HCT116 (cell line): ENCODE results near the gene ADPGK.

Experiments used
- CBX3 ChIP-seq: IDR thresholded peaks from 2 replicates; pipeline ENCODE4 v1.6.1; 2012; ENCODE audit warnings: low read depth
- EGR1 ChIP-seq: IDR thresholded peaks from 2 replicates; pipeline ENCODE4 v1.6.1; 2012; ENCODE audit warnings: low read depth
- EZH2 ChIP-seq: fragments of 200-600 bp; sonication (generic); IDR thresholded peaks from 2 replicates; pipeline ENCODE4 v1.6.1; 2017; ENCODE audit warnings: antibody characterized with exemption, mixed run types
- POLR2A ChIP-seq: IDR thresholded peaks from 2 replicates; pipeline ENCODE4 v1.7.0; 2011; ENCODE audit warnings: borderline replicate concordance; ENCODE audit not compliant: insufficient read depth, insufficient read length; ENCODE audit errors: extremely low read depth
- POLR2AphosphoS5 ChIP-seq: IDR thresholded peaks from 2 replicates; pipeline ENCODE4 v1.6.1; 2011; ENCODE audit warnings: mild to moderate bottlenecking, low read depth, low read length, moderate library complexity
- SRF ChIP-seq: IDR thresholded peaks from 2 replicates; pipeline ENCODE4 v1.6.1; 2012; ENCODE audit warnings: low read depth
- ZFX ChIP-seq: fragments of 450-650 bp; IDR thresholded peaks from 2 replicates; pipeline ENCODE4 v1.6.1; 2017
- TF ChIP-seq, protein P1 (sequence below), 3 experiments: fragments of 200-600 bp in 1 of 3; sonication (generic) in 1 of 3; IDR thresholded peaks in 2 of 3; conservative IDR thresholded peaks in 1 of 3; 2 replicates each; pipeline ENCODE4 v1.5.1; 2012 to 2017; ENCODE audit warnings: low read depth in 2 of 3, low read length in 2 of 3, antibody characterized with exemption in 1 of 3, borderline replicate concordance in 1 of 3, control low read depth in 1 of 3, mild to moderate bottlenecking in 1 of 3, mixed read lengths in 1 of 3, mixed run types in 1 of 3, moderate library complexity in 1 of 3; ENCODE audit not compliant: insufficient read depth in 1 of 3
- TF ChIP-seq, protein P2 (sequence below): IDR thresholded peaks from 2 replicates; pipeline ENCODE4 v1.6.1; 2012; ENCODE audit warnings: low read depth

DNA sequence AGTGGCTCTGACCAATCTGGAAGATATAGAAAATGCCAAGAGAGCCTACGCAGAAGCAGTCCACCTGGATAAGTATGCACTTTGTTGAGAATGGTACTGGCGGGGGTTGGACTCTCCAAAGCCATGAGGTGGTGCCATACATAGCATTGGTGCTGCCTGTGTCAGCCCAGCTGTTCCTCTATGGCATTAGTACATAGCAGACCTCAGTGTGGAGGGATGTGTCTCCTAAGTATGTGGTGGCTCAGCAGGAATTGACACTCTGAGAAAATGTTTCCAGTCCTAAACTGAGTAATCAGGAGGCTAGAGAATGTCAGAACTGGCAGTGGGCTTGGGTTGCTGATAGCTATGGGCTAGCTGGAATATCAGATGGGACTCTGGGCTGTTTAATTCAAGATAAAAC, 48.4 kb downstream of the ADPGK start:
- TF ChIP-seq, protein P1, sequence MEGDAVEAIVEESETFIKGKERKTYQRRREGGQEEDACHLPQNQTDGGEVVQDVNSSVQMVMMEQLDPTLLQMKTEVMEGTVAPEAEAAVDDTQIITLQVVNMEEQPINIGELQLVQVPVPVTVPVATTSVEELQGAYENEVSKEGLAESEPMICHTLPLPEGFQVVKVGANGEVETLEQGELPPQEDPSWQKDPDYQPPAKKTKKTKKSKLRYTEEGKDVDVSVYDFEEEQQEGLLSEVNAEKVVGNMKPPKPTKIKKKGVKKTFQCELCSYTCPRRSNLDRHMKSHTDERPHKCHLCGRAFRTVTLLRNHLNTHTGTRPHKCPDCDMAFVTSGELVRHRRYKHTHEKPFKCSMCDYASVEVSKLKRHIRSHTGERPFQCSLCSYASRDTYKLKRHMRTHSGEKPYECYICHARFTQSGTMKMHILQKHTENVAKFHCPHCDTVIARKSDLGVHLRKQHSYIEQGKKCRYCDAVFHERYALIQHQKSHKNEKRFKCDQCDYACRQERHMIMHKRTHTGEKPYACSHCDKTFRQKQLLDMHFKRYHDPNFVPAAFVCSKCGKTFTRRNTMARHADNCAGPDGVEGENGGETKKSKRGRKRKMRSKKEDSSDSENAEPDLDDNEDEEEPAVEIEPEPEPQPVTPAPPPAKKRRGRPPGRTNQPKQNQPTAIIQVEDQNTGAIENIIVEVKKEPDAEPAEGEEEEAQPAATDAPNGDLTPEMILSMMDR (IDR thresholded peaks at IDR 0.05 in 2 of 3, conservative IDR thresholded peaks at IDR 0.05 in 1 of 3; ENCODE audit: borderline replicate concordance in 1 of 3, insufficient read depth in 1 of 3, low read depth in 2 of 3, low read length in 2 of 3), result no peak
- TF ChIP-seq, protein P2, sequence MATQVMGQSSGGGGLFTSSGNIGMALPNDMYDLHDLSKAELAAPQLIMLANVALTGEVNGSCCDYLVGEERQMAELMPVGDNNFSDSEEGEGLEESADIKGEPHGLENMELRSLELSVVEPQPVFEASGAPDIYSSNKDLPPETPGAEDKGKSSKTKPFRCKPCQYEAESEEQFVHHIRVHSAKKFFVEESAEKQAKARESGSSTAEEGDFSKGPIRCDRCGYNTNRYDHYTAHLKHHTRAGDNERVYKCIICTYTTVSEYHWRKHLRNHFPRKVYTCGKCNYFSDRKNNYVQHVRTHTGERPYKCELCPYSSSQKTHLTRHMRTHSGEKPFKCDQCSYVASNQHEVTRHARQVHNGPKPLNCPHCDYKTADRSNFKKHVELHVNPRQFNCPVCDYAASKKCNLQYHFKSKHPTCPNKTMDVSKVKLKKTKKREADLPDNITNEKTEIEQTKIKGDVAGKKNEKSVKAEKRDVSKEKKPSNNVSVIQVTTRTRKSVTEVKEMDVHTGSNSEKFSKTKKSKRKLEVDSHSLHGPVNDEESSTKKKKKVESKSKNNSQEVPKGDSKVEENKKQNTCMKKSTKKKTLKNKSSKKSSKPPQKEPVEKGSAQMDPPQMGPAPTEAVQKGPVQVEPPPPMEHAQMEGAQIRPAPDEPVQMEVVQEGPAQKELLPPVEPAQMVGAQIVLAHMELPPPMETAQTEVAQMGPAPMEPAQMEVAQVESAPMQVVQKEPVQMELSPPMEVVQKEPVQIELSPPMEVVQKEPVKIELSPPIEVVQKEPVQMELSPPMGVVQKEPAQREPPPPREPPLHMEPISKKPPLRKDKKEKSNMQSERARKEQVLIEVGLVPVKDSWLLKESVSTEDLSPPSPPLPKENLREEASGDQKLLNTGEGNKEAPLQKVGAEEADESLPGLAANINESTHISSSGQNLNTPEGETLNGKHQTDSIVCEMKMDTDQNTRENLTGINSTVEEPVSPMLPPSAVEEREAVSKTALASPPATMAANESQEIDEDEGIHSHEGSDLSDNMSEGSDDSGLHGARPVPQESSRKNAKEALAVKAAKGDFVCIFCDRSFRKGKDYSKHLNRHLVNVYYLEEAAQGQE, result no peak
- no peak for TF ChIP-seq ZFX
- no peak for TF ChIP-seq EGR1
- TF ChIP-seq POLR2AphosphoS5, result no peak
- no peak for TF ChIP-seq POLR2A
- no peak for TF ChIP-seq CBX3
- no peak for TF ChIP-seq EZH2
- TF ChIP-seq SRF, result no peak
